CD8-positive, alpha-beta memory T cell (primary cell): ENCODE data around the gene RAMAC. TPM values are rescaled to one million over a fixed set of nuclear protein-coding genes. Genes with fewer than 3 reads are reported as not detected.
"Not testable (repeated sequence)": the region's sequence is repeated elsewhere in the genome, so short reads cannot be mapped to it uniquely, and the experiment has no call there.

Source experiments
- CTCF ChIA-PET: fragments of 350-600 bp; sonication (Branson Sonifier 250); formaldehyde crosslinking; loops from one replicate; lab custom pipeline; 2021; ENCODE audit warnings: antibody characterized with exemption; lab: Charles Lee
- POLR2A ChIA-PET: fragments of 350-600 bp; sonication (Branson Sonifier 250); formaldehyde crosslinking; loops from one replicate; lab custom pipeline; 2021; ENCODE audit warnings: antibody characterized with exemption; lab: Charles Lee
- DNase-seq, 5 donors: peaks; one replicate each; pipeline versions ENCODE4 v3.0.0 to v3.0.0-alpha.2; 2020 to 2022; ENCODE audit warnings: mixed read lengths in 1 of 5
- H3K27ac ChIP-seq: one replicate; pipeline ENCODE4 v1.7.0; 2013; ENCODE audit warnings: low read depth, mild to moderate bottlenecking, low read length, moderate library complexity
- H3K27me3 ChIP-seq: 2 replicates; pipeline ENCODE4 v1.7.0; 2013; ENCODE audit warnings: low read length, mild to moderate bottlenecking; ENCODE audit not compliant: insufficient read depth, poor library complexity, severe bottlenecking
- H3K36me3 ChIP-seq: 2 replicates; pipeline ENCODE4 v1.7.0; 2013; ENCODE audit warnings: mild to moderate bottlenecking, low read length, moderate library complexity; ENCODE audit not compliant: insufficient read depth
- H3K4me1 ChIP-seq: 2 replicates; pipeline ENCODE4 v1.7.0; 2013; ENCODE audit warnings: mild to moderate bottlenecking, low read length, moderate library complexity; ENCODE audit not compliant: insufficient read depth
- H3K4me3 ChIP-seq: 2 replicates; pipeline ENCODE4 v1.7.0; 2013; ENCODE audit warnings: mild to moderate bottlenecking, low read length
- H3K9me3 ChIP-seq: 2 replicates; pipeline ENCODE4 v1.7.0; 2013; ENCODE audit warnings: mild to moderate bottlenecking, low read length
- H3K27ac Mint-ChIP-seq, 8 donors: one replicate each; pipeline ENCODE4 v1.8.0; 2020 to 2021; ENCODE audit warnings: mixed read lengths in 8 of 8, mild to moderate bottlenecking in 6 of 8, inconsistent platforms in 3 of 8, moderate library complexity in 3 of 8
- H3K27me3 Mint-ChIP-seq, 2 donors: one replicate each; pipeline ENCODE4 v1.8.0; 2020 to 2021; ENCODE audit warnings: mixed read lengths in 2 of 2, mild to moderate bottlenecking in 1 of 2, moderate library complexity in 1 of 2
- H3K36me3 Mint-ChIP-seq, 3 donors: one replicate each; pipeline ENCODE4 v1.8.0; 2020 to 2021; ENCODE audit warnings: mixed read lengths in 3 of 3, inconsistent platforms in 1 of 3, mild to moderate bottlenecking in 1 of 3
- H3K4me1 Mint-ChIP-seq, 3 donors: one replicate each; pipeline ENCODE4 v1.8.0; 2020 to 2021; ENCODE audit warnings: mixed read lengths in 3 of 3, inconsistent platforms in 1 of 3, mild to moderate bottlenecking in 1 of 3
- H3K4me3 Mint-ChIP-seq, 7 donors: one replicate each; pipeline ENCODE4 v1.8.0; 2020 to 2021; ENCODE audit warnings: mixed read lengths in 7 of 7, mild to moderate bottlenecking in 6 of 7, moderate library complexity in 4 of 7, inconsistent platforms in 2 of 7
- H3K9me3 Mint-ChIP-seq, 5 donors: one replicate each; pipeline ENCODE4 v1.8.0; 2020 to 2022; ENCODE audit warnings: mixed read lengths in 5 of 5, mild to moderate bottlenecking in 3 of 5, moderate library complexity in 2 of 5, inconsistent platforms in 1 of 5
- polyA plus RNA-seq: library from polyadenylated mRNA; unstranded; fragments of 300-500 nt; fragmentation: Illumina TruSeq; gene quantifications from one replicate; pipeline ENCODE4 v1.2.3, GENCODE V29; 2021
- total RNA-seq, 2 experiments: library from RNA; stranded (reverse); gene quantifications; one replicate each; pipeline ENCODE4 v1.2.3, GENCODE V29; 2021

Gene RAMAC
- total and polyA plus RNA-seq, 3 experiments from 2014 or later, result 27.7 to 32.8 (median 29.6) TPM

DNA sequence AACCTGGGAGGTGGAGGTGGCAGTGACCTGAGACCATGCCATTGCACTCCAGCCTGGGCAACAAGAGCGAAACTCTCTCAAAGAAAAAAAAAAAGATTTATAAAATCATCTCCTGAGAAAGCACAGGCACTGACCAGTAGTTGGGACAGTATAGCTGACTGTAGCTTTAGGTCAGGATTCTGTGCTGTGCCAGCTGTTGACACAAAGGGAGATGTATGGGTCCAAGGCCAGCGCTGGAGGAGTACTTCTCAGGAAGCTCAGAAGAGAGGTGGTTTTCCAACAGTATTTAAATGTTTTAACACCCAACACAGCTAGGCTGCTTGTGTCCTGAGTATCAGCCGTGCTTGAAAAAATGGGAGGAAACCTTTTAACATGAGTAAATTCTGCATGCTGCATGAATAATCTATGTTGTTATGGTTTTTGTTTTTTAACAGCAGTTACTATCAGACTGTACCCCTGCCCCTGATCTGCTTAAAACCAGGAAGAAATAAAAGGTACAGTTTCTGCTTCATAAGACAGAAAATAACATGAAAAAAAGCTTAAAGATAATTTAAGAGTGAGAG, 6.5 kb downstream of the RAMAC start:
- Mint-ChIP-seq H3K36me3 (peaks cover 7 to 30% (median 11%) of the 10 kb centered on the region in 3 donors), H3K4me1 (peaks cover 3 to 14% (median 10%) of the 10 kb centered on the region in 3 donors), H3K27me3 (no peaks in the 10 kb centered on the region), H3K9me3 (no peaks in the 10 kb centered on the region), H3K27ac (no peak overlapping the region), H3K4me3 (no peak overlapping the region)
- peaks cover 2% of the 10 kb centered on the region for H3K4me1 ChIP-seq
- no peak overlapping the region for H3K27ac ChIP-seq
- ChIA-PET CTCF (interaction anchor here (1.4 kb wide), 1 partner anchor 19 kb away, joined by 3 read pairs; the partner anchor contains the start of gene C15orf40), POLR2A (no interaction called here)
- H3K4me3 ChIP-seq, result no peak overlapping the region
- H3K27me3 ChIP-seq, result no peaks in the 10 kb centered on the region
- DNase-seq, result no peak
- peaks cover 14% of the 10 kb centered on the region for H3K36me3 ChIP-seq
- no peaks in the 10 kb centered on the region for H3K9me3 ChIP-seq

DNA sequence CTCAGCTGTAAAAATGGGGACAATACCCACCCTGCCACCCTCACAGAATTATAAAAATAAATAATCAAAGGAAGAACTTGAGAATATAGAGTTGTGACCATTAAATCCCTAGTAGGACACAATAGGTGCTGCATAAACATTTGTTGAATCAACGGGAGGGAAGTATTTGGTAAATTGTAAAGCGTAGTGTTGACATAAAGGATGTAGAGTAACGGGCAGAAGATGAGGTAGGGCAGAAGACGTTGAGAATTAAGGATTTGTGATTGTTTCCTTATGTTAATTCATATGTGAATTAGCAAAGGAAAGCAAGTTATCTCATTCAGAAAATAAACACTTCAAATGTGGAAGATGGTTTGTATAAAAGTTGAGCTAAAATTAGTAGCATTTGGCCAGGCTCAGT, 7.1 kb downstream of the RAMAC start:
- H3K4me3 ChIP-seq, result no peak overlapping the region
- no peaks in the 10 kb centered on the region for H3K9me3 ChIP-seq
- Mint-ChIP-seq H3K4me1 (peaks cover 1 to 13% (median 9%) of the 10 kb centered on the region in 3 donors), H3K27ac (peak overlapping the region in 1 of 8 donors; percentile 44), H3K36me3 (peaks cover 7 to 27% (median 10%) of the 10 kb centered on the region in 3 donors), H3K9me3 (no peaks in the 10 kb centered on the region), H3K27me3 (no peaks in the 10 kb centered on the region), H3K4me3 (no peak overlapping the region)
- DNase-seq, result no peak
- CTCF ChIA-PET, result interaction anchor here (1.4 kb wide), 1 partner anchor 18 kb away, joined by 3 read pairs; the partner anchor contains the start of gene C15orf40
- POLR2A ChIA-PET, result no interaction called here
- no peak overlapping the region for H3K27ac ChIP-seq
- no peaks in the 10 kb centered on the region for H3K27me3 ChIP-seq
- H3K36me3 ChIP-seq, result peaks cover 12% of the 10 kb centered on the region
- no peaks in the 10 kb centered on the region for H3K4me1 ChIP-seq

DNA sequence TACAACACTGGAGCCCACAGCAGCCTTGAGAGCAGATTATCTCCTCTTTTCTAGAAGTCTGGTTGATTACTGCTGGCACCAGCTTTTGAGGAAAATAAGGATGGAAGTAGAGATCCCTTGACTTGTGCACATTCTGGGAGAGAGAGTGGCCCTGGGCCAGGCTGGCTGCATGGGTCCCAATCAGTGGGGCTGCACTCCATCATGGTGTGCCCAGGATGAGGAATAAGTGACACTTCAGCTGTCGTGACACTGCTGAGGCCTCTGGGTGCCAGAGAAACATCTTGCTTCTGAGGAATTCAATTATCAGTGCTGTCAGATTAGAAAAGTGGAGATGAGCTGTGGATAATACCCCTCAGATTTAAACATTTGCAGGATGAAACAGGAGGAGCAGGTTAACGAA, 9.1 kb downstream of the RAMAC start:
- POLR2A ChIA-PET, result no interaction called here
- peaks cover 0 to 2% of the 10 kb centered on the region in 2 donors for H3K27me3 Mint-ChIP-seq
- H3K27ac Mint-ChIP-seq, result no peak overlapping the region

DNA sequence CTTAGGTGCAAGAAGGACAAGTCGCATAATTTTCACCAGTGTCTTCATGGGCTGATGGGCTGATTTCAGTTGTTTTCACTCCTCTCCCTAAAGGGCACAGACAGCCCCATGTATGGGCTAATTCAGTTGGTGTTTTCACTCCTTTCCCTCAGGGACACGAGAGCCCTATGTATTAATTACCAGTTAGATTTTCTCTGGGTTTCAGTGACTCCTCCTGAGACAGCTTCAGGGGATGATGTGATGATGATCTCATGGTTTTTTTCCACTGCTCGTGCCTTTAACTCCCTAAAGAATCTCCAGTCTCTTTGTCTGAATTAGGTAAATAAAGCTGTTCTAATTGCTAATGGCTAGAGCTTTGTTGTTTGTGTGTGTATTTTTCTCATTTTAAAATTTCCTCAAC, 9.9 kb downstream of the RAMAC start:
- Histone ChIP-seq H3K9me3 (no peaks in the 10 kb centered on the region), H3K4me3 (no peak overlapping the region), H3K4me1 (peaks cover 9% of the 10 kb centered on the region), H3K27me3 (no peaks in the 10 kb centered on the region), H3K27ac (no peak overlapping the region), H3K36me3 (no peaks in the 10 kb centered on the region)
- Mint-ChIP-seq H3K4me3 (no peak overlapping the region), H3K4me1 (peaks cover 7 to 13% (median 12%) of the 10 kb centered on the region in 3 donors), H3K36me3 (peaks cover 0 to 5% (median 3%) of the 10 kb centered on the region in 3 donors), H3K27ac (peak overlapping the region in 1 of 8 donors; percentile 51), H3K27me3 (peaks cover 0 to 2% of the 10 kb centered on the region in 2 donors), H3K9me3 (no peaks in the 10 kb centered on the region)
- POLR2A ChIA-PET, result no interaction called here
- no peak for DNase-seq
- CTCF ChIA-PET, result no interaction called here

More for the DNA sequence above, 9.1 kb downstream of the RAMAC start:
- peaks cover 3 to 12% (median 8%) of the 10 kb centered on the region in 3 donors for H3K4me1 Mint-ChIP-seq
- Histone ChIP-seq H3K36me3 (no peaks in the 10 kb centered on the region), H3K4me1 (peaks cover 7% of the 10 kb centered on the region), H3K9me3 (no peaks in the 10 kb centered on the region), H3K27ac (no peak overlapping the region), H3K27me3 (no peaks in the 10 kb centered on the region), H3K4me3 (no peak overlapping the region)
- CTCF ChIA-PET, result no interaction called here
- no peaks in the 10 kb centered on the region for H3K9me3 Mint-ChIP-seq
- DNase-seq, result no peak
- H3K36me3 Mint-ChIP-seq, result peaks cover 3 to 10% (median 4%) of the 10 kb centered on the region in 3 donors
- H3K4me3 Mint-ChIP-seq, result no peak overlapping the region

DNA sequence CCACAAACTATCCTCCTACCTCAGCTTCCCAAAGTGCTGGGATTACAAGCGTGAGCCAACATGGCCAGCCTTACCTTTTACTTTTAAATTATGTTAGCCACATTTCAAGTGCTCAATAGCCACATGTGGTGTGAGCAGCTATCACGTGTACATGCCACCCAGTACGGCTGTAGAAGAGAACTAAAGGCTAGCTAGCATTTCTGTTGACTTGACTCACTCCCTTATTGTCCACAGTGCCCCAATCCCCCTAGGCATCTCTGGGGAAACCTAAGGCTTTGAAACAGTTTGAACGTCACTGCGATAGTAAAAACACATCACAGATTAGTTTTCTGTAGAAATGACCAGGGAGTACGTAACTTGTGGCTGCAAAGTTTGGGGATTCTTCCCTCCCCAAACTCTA, 13.4 kb downstream of the RAMAC start:
- no peaks in the 10 kb centered on the region for H3K9me3 Mint-ChIP-seq
- H3K4me3 Mint-ChIP-seq, result no peak overlapping the region
- no peak overlapping the region for H3K4me3 ChIP-seq
- ChIA-PET CTCF (interaction anchor here (0.6 to 4.5 kb wide), 7 partner anchors 13 to 468 kb away, joined by 3 to 27 read pairs (median 4); partner anchors contain the start of genes RAMAC and RPS17), POLR2A (no interaction called here)
- H3K27ac ChIP-seq, result no peak overlapping the region
- H3K4me1 Mint-ChIP-seq, result peaks cover 7 to 13% (median 8%) of the 10 kb centered on the region in 3 donors
- peak overlapping the region in 2 of 8 donors; percentile 15 to 74 for H3K27ac Mint-ChIP-seq
- DNase-seq, result no peak
- H3K9me3 ChIP-seq, result no peaks in the 10 kb centered on the region
- H3K4me1 ChIP-seq, result peaks cover 9% of the 10 kb centered on the region
- peaks cover 0 to 2% of the 10 kb centered on the region in 2 donors for H3K27me3 Mint-ChIP-seq
- no peaks in the 10 kb centered on the region for H3K27me3 ChIP-seq
- no peaks in the 10 kb centered on the region for H3K36me3 ChIP-seq
- peaks cover 0 to 5% (median 1%) of the 10 kb centered on the region in 3 donors for H3K36me3 Mint-ChIP-seq

DNA sequence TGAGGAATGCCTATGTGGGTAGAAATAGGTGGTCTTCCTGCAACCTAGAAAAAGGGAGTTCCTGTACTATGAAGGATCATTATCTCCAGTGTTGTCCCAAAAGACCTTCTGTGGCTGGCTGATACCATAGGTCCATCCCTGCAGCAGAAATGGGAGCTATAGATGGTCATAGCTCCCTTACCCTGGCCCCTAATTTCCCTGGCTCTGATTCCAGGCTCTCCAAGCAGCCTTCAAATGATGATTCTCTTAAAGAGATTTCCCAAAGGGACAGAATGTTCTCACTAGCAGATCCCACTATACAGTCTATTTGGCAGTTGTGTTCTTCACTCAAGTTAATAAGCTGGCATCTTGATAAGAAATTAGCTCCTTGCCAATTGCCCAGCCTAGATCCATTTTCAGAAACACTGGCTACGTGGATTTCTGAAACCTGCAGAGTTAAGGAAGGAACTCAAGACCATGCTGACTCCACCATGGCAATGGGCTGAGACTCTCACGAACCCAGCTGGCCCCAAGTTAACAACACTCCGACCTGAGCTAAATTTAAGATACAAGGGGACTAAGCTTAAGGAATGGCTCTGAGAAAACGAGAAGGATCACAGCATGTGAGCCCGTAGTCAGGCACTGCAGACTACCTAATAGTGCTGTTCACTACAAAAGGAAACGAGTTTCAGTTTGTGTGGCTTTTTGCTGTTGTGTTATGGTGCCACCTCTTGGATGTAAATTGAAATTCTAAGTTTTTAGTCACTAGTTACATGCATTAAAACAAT, 14.1 kb downstream of the RAMAC start:
- H3K4me3 ChIP-seq, result peak overlapping the region; percentile 53
- no peaks in the 10 kb centered on the region for H3K36me3 ChIP-seq
- no peaks in the 10 kb centered on the region for H3K27me3 ChIP-seq
- DNase-seq, result peak in 2 of 5 donors; percentile 45 to 53
- CTCF ChIA-PET, result interaction anchor here (0.6 to 4.5 kb wide), 9 partner anchors 10 to 469 kb away, joined by 3 to 27 read pairs (median 4); partner anchors contain the start of genes BTBD1, RAMAC and RPS17
- Mint-ChIP-seq H3K4me1 (peaks cover 7 to 13% (median 8%) of the 10 kb centered on the region in 3 donors), H3K4me3 (peak overlapping the region; percentile 24 to 85 (median 75)), H3K36me3 (peaks cover 0 to 8% (median 4%) of the 10 kb centered on the region in 3 donors), H3K9me3 (no peaks in the 10 kb centered on the region), H3K27me3 (peaks cover 0 to 2% of the 10 kb centered on the region in 2 donors), H3K27ac (peak overlapping the region; percentile 67 to 89 (median 85))
- no peaks in the 10 kb centered on the region for H3K9me3 ChIP-seq
- peaks cover 9% of the 10 kb centered on the region for H3K4me1 ChIP-seq
- no peak overlapping the region for H3K27ac ChIP-seq
- POLR2A ChIA-PET, result no interaction called here

DNA sequence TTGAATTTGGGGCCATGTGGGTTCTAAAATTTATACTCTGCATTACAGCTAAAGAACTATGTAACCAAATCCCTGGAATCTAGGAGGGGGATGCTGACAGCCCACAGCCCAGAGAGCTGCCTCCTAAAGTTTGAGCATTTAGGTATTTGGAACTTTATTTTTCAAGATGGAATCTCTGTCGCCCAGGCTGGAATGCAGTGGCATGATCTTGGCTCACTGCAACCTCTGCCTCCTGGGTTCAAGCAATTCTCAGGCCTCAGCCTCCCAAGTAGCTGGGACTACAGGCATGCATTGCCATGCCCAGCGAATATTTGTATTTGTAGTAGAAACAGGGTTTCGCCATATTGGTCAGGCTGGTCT, 14.6 kb downstream of the RAMAC start:
- CTCF ChIA-PET, result interaction anchor here (0.8 to 4.5 kb wide), 5 partner anchors 9 to 469 kb away, joined by 4 to 27 read pairs (median 5); partner anchors contain the start of genes BTBD1, RAMAC and RPS17
- H3K9me3 Mint-ChIP-seq, H3K27me3 ChIP-seq, H3K4me3 ChIP-seq, H3K9me3 ChIP-seq, POLR2A ChIA-PET, DNase-seq, H3K27me3 Mint-ChIP-seq, H3K27ac ChIP-seq, H3K4me1 ChIP-seq, H3K36me3 ChIP-seq: not testable (repeated sequence)
- H3K4me3 Mint-ChIP-seq, result peak overlapping the region in 3 of 7 donors; percentile 24 to 85 (median 83)
- peaks cover 0 to 13% (median 6%) of the 10 kb centered on the region in 3 donors for H3K36me3 Mint-ChIP-seq
- peaks cover 7 to 13% (median 8%) of the 10 kb centered on the region in 3 donors for H3K4me1 Mint-ChIP-seq
- H3K27ac Mint-ChIP-seq, result peak overlapping the region in 5 of 8 donors; percentile 67 to 88 (median 84)
